ENCODE data around the gene EIPR1.

The EIPR1 gene

GRCh38 chr2:3377612-3378432, at the start of gene EIPR1:
Gene EIPR1, minus strand, starts transcription at chr2:3377818. Its CDS starts 129 bp downstream, at chr2:3377689.
- DNase-seq, result peak; percentile 72 to 99 (median 96)

DNA sequence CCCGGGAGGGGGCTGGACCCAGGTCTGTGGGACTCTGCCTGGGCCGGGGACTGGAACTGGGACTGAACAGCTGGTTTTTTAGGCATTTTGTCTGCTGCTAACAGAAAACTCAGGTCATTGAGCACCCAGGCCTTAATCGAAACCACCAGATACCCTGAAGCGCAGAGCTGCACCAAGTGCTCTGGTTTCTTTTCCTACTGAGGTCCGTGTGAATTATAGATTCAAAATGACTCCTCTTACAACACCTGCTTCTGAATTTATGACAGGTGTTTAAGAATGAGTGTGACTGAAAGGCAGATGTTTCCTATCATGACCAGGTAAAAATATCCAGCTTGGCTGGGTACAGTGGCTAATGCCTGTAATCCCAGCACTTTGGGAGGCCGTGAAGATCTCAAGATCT, 49.7 kb upstream of the EIPR1 start:
- DNase-seq, result no peak

GRCh38 chr2:3426615-3427014, 49.0 kb upstream of the EIPR1 start:
- no peak for DNase-seq

DNA sequence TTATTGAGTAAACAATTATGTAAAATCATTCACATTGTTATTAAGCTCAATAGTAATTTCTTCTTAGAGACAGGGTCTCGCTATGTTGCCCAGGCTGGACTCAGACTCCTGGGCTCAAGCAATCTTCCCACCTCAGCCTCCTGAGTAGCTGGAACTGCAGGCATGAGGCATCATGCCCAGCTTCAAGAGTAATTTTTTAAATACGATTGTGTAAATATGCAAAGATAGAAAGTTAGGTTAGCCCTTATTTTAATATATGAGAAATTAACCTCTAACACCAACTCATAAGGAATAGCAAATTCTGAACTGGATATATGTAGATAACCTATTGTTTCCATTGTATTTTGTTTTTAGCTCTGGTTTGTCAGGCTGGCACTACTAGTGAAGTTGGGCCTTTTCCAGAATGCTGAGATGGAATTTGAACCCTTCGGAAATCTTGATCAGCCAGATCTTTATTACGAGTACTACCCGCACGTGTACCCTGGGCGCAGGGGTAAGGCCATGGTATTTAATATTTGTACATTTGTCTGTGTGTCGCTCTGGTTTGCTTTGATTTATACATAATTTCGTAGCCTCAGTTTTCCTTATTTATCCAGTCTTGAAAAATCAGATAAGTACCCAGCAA, 46.7 kb upstream of the EIPR1 start:
- DNase-seq, result no peak

GRCh38 chr2:3423492-3424170, 46.0 kb upstream of the EIPR1 start:
- peak in 7 of 14 donors; percentile 18 to 55 (median 29) for DNase-seq

DNA sequence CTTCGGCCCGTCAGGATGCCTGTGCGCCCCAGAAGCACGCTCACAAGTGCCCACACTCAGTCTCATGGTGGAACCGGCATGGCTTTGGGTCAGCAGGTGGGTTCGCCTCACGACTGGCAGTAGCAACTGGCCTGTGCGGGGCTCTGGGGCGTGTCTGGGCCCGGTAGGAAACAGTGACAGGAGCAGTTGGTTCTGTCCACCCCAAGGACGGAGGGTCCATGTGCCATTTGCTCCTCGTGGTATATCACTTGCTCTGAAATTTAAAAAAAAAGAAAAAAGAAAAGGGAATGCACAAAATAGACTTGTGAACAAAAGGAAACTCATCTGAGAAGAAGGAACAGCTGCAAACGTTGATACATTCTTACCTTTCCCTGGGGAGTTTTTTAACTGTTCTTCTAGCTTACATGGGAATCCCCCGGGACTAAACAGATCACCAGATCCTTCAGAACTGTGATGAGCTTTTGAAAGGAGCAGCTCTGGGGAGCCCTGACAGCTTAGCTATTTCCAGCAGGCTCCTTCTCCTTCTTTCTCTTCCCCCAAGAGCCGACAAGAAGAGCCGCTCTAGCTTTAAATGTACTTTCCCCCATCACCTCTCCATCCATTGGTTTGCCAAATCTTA, 44.7 kb upstream of the EIPR1 start:
- no peak for DNase-seq

DNA sequence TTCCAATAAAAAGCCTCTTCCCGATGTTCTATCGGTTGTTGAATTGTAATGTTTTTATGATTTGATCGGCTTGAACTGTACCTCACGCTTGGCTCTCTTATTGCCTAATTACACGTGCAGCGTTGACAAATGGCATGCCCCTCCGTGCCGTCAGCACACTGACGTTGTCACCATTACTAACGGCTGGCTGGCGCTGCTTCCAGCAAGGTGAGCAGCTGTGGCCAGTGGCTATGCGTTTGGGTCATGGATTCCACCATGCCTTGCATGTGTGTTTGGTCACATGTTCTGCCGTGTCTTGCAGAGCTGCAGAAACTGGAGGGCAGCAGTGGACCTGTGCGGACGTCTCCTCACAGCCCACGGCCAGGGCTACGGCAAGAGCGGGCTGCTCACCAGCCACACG, 44.0 kb upstream of the EIPR1 start:
- DNase-seq, result no peak

GRCh38 chr2:3420769-3421397, 43.3 kb upstream of the EIPR1 start:
- DNase-seq, result no peak

DNA sequence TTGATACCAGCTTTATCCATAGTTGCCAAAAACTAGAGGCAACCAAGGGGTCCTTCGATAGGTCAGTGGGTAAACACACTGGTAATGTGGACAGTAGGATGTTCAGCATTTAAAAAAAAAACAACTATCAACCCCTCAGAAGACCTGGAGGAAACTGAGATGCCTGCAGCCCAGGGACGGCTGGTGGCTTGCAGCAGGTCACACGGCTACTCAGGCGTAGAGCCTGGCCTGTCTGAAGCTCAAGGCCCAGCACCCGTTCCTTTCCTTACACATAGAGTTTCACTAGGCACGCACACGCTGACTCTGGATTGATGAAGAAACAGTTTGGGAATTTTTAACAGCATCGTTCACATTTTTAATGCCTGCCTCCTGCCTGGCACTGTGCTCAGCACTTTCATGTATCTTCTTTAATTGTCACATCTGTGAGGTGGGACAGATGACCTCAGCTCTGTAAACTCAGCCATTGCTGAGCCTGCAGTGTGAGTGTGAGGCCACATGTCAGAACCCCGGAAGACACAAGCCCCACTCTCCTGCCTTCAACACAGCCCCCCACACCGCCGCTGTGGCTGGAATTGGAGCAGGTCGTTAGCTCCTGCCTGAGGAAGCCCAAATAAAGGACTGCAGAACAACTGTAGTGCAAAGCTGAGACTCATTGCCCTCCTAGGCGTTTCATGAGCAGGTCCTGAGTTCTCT, 42.6 kb upstream of the EIPR1 start:
- DNase-seq, result no peak

DNA sequence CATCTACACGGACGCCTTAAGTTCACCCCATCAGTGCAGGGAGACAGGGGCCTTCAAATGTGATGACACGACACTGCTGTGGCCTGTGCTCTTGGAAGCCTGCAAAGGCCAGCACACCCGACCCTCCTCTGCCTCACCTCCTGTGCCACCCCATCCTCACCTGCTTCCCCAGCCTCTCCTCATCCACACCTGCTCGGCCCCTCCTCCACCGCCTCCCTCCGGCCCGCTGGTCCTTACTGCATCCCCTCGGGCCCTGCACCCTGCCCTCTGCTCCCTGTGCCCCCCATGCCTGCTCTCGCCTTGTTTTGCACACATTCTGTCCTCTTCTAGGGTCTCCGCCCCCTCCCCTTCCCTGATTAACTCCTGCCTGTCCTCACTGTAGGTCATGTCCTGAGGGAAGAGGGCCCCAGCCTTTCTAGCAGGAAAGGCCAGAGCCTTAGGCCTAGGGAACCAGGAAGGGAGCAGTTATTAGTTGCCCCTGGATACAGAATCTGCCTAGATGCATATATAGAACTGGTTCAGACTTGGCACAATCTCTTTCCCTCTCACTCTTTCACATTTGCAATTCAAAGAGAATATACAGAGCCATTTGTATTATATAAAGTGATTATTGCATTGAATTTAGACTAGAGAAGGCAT, 41.3 kb upstream of the EIPR1 start:
- DNase-seq, result no peak

- DNase-seq, result peak in 1 of 14 donors; percentile 14
Observed at GRCh38 chr2:3414133-3414860, 36.7 kb upstream of the EIPR1 start.

- peak in 1 of 14 donors; percentile 23 for DNase-seq
Observed at GRCh38 chr2:3413697-3414096, 36.1 kb upstream of the EIPR1 start.

GRCh38 chr2:3411103-3411502, 33.5 kb upstream of the EIPR1 start:
- no peak for DNase-seq

DNA sequence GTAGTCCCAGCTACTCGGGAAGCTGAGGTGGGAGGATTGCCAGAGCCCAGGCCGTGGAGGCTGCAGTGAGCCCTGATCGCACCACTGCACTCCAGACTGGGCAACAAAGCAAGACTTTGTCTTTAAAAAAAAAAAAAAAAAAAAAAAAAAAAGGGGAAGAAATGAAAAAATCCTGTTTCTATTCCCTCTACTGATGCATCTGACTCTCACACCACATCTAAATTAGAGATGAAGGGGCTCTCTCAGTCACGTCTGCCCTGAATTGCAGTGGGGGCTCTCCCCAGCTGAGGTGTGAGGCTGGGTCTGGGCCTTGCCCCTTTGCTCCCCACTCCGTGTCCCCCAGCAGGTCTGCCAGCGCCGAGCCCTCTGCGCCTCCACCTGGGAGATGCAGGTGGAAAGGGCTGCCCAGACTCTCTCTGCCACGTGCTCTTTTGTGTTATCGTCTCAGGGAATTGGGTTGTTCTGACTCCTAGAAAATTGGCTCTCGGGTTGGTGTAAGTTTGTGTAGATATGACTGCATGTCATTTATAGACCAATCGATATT, 32.1 kb upstream of the EIPR1 start:
- DNase-seq, result no peak

DNA sequence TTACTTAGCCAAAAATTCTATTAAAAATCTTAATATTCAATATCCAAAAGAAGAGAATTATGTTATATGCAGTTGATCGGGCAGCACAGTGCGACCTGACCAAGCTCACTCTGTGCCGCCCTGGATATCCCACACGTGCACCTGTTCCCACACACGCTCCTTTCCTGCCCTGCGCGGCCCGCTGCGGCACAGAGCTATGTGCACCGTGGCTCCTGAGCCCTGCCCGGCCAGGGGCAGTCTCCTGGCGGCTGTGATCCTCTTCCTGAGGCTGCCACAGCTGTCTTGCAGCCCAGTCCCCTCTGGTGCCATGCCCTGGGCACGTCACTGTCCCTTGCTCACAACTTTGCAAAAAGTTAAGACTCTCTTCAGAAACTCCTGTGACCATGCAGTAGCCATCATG, 31.2 kb upstream of the EIPR1 start:
- no peak for DNase-seq

DNA sequence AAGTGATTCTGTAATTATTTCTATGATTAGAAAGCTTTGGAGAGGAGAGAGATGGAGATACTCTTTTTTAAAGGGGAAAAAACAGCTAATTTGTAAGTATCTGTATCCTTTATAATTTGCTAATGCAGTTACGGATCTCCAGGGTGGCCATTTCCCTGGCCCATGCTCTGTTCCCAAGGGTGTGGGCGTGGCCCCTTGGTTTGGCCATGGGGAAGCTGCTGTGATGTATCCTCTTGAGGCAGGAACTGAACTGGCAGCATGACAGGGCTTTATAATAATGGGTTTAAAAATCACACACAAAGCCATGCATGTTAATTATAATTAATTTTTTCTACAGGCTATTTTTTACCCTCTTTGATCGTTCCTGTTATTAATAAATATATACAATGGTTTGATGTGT, 28.9 kb upstream of the EIPR1 start:
- DNase-seq, result no peak

DNA sequence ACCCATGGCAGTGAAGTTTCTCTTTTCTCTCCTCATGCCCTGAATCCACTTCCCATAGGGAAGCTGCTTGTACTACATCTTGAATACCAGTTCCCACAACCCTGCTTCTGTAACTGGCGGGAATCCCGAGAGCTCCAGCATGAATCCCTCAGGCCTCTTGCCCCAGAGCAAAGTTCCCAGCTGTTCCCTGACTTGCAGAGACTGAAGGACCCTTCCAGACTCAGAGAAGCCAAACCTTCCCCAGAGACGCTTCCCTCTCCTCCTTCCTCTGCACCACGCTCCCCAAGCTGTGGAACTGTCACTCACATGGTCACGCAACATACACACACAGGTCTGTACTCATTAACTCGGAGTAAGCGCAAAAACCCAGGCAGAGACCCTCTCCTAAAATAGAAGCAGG, 28.3 kb upstream of the EIPR1 start:
- DNase-seq, result no peak

GRCh38 chr2:3405307-3405706, 27.7 kb upstream of the EIPR1 start:
- no peak for DNase-seq

DNA sequence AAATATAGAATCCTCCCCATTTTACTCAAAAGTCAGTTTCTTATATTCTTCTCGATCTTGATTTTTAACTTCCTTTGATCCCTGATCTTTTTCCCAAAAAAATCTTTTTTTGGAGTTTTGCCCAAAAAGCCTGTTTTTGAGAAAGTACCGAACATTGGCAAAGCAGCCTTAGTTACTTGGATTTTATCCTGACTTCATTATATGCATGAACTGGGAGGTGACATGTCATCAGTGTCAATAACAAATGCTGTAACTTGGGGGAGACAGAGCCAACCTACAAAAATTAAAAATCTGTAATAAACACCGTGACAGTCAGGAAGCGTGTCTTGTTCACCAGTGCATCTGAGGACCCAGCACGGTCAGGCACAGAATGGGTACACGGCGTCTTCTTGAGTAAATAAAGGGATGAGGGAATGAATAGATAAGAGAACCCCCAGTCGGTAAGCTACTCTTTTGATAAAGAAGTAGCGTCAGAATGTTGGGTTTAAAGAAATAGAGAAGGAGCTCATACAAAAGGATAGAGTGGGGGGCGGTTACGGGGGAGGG, 26.8 kb upstream of the EIPR1 start:
- no peak for DNase-seq
